GM23248 (cell line): Measurements from ENCODE around the gene KSR2. TPM values are rescaled to one million over a fixed set of nuclear protein-coding genes. Genes with fewer than 3 reads are reported as not detected.
A peak's percentile ranks its signal among the peaks of the same experiment; 100 is the strongest.

Experiments used
- DNase-seq: peaks from one replicate; pipeline ENCODE4 v3.0.0-alpha.2; 2015
- H2AFZ ChIP-seq: fragments of 200-600 bp; sonication (generic); 2 replicates; pipeline ENCODE4 v1.6.1; 2016; ENCODE audit warnings: antibody characterized with exemption
- H3F3A ChIP-seq: fragments of 200-600 bp; sonication (generic); 2 replicates; pipeline ENCODE4 v1.6.1; 2016; ENCODE audit warnings: mild to moderate bottlenecking, antibody characterized with exemption, mixed run types; ENCODE audit not compliant: insufficient read depth
- H3K27ac ChIP-seq: fragments of 200-600 bp; sonication (generic); 2 replicates; pipeline ENCODE4 v1.5.1; 2016; ENCODE audit warnings: mild to moderate bottlenecking
- H3K27me3 ChIP-seq: fragments of 200-600 bp; sonication (generic); replicated peaks from 2 replicates; pipeline ENCODE4 v1.6.1; 2016; ENCODE audit warnings: mild to moderate bottlenecking; ENCODE audit not compliant: insufficient read depth
- H3K36me3 ChIP-seq: fragments of 200-600 bp; sonication (generic); 2 replicates; pipeline ENCODE4 v1.6.1; 2016; ENCODE audit warnings: low read depth, mild to moderate bottlenecking
- H3K4me1 ChIP-seq: fragments of 200-600 bp; sonication (generic); 2 replicates; pipeline ENCODE4 v1.6.1; 2016; ENCODE audit warnings: mild to moderate bottlenecking; ENCODE audit not compliant: insufficient read depth
- H3K4me2 ChIP-seq: fragments of 200-600 bp; sonication (generic); one replicate; pipeline ENCODE4 v1.6.1; 2016; ENCODE audit warnings: mild to moderate bottlenecking; ENCODE audit not compliant: unreplicated experiment
- H3K4me3 ChIP-seq: fragments of 200-600 bp; sonication (generic); 2 replicates; pipeline ENCODE4 v1.5.1; 2016; ENCODE audit warnings: mild to moderate bottlenecking
- H3K79me2 ChIP-seq: fragments of 200-600 bp; sonication (generic); 2 replicates; pipeline ENCODE4 v1.6.1; 2016; ENCODE audit warnings: mild to moderate bottlenecking; ENCODE audit not compliant: insufficient read depth
- H3K9ac ChIP-seq: fragments of 200-600 bp; sonication (generic); 2 replicates; pipeline ENCODE4 v1.6.1; 2016; ENCODE audit warnings: mild to moderate bottlenecking
- H3K9me2 ChIP-seq: fragments of 200-600 bp; sonication (generic); 2 replicates; pipeline ENCODE4 v1.6.1; 2016; ENCODE audit warnings: mixed run types, mild to moderate bottlenecking, moderate library complexity; ENCODE audit not compliant: insufficient read depth
- H3K9me3 ChIP-seq: fragments of 200-600 bp; sonication (generic); one replicate; pipeline ENCODE4 v1.6.1; 2017; ENCODE audit warnings: low read depth
- H4K20me1 ChIP-seq: fragments of 200-600 bp; sonication (generic); 2 replicates; pipeline ENCODE4 v1.6.0; 2016; ENCODE audit not compliant: insufficient read depth
- EZH2 ChIP-seq: fragments of 200-600 bp; sonication (generic); IDR thresholded peaks from 2 replicates; pipeline ENCODE4 v1.6.1; 2018; ENCODE audit warnings: antibody characterized with exemption, mild to moderate bottlenecking; ENCODE audit not compliant: insufficient read depth, poor library complexity, severe bottlenecking
- EZH2phosphoT487 ChIP-seq: fragments of 200-600 bp; sonication (generic); IDR thresholded peaks from 2 replicates; pipeline ENCODE4 v1.6.1; 2018; ENCODE audit warnings: antibody characterized with exemption, moderate library complexity, mild to moderate bottlenecking, low read depth; ENCODE audit not compliant: insufficient read depth
- WGBS, 2 experiments: methylation state at CpG; one replicate each; pipeline ENCODE4 v1.1.6; 2015 to 2017; ENCODE audit warnings: low lambda C conversion rate in 2 of 2, low coverage in 1 of 2; ENCODE audit errors: missing lambda C conversion rate in 2 of 2; 5-methylcytosine and 5-hydroxymethylcytosine counted together
- in situ Hi-C: fragments of 300-500 bp; cut with MboI; formaldehyde crosslinking; loops from 2 replicates; pipeline ENCODE4 v1.15.0; 2020
- polyA plus RNA-seq: library from polyadenylated mRNA; unstranded; fragments of >200 nt; fragmentation: Nextera tagmentation; extraction: Ambion mirVana; gene quantifications from 2 replicates; pipeline ENCODE4 v1.2.1, GENCODE V29; 2016
- total RNA-seq: library from RNA; depleted of rRNA; stranded (reverse); fragments of >200 nt; shearing (Covaris generic); gene quantifications from 2 replicates; pipeline ENCODE4 v1.2.3, GENCODE V29; 2014

Gene KSR2
- total and polyA plus RNA-seq, 2 experiments from 2014 or later, result not detected

DNA sequence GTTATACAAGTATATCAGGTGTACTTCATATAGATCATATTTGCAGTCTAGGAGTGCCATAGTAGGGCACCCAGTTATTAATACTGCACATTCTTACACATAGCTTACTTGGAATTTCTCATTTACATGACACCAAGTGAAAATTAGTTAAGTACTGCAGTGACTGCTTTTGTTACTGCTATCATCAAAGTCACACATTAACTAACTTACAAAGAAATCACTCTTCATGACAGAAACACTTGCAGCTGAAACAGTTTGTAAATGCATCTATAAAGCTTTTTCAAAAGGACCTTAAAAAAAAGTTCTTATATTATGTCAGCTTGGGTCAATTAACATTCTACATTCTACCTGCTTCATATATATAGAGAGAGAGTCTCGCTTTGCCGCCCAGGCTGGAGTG lies 29.9 kb upstream of the KSR2 start:
- Histone ChIP-seq H3K4me1 (no peaks in the 10 kb centered on the region), H3K4me3 (no peak overlapping the region), H2AFZ (no peak overlapping the region), H3F3A (no peaks in the 10 kb centered on the region), H3K27ac (no peak overlapping the region), H3K79me2 (no peaks in the 10 kb centered on the region), H3K4me2 (no peak overlapping the region), H3K9me3 (no peaks in the 10 kb centered on the region), H3K9ac (no peak overlapping the region), H3K27me3 (no peaks in the 10 kb centered on the region), H3K36me3 (no peaks in the 10 kb centered on the region), H3K9me2 (no peaks in the 10 kb centered on the region), H4K20me1 (no peaks in the 10 kb centered on the region)
- TF ChIP-seq EZH2phosphoT487 (no peak), EZH2 (no peak)
- DNase-seq, result no peak
- WGBS, 2 experiments, result 76 to 97% methylated on average over 2 of the region's 2 CpGs
- in situ Hi-C loops, result no loop called here

DNA sequence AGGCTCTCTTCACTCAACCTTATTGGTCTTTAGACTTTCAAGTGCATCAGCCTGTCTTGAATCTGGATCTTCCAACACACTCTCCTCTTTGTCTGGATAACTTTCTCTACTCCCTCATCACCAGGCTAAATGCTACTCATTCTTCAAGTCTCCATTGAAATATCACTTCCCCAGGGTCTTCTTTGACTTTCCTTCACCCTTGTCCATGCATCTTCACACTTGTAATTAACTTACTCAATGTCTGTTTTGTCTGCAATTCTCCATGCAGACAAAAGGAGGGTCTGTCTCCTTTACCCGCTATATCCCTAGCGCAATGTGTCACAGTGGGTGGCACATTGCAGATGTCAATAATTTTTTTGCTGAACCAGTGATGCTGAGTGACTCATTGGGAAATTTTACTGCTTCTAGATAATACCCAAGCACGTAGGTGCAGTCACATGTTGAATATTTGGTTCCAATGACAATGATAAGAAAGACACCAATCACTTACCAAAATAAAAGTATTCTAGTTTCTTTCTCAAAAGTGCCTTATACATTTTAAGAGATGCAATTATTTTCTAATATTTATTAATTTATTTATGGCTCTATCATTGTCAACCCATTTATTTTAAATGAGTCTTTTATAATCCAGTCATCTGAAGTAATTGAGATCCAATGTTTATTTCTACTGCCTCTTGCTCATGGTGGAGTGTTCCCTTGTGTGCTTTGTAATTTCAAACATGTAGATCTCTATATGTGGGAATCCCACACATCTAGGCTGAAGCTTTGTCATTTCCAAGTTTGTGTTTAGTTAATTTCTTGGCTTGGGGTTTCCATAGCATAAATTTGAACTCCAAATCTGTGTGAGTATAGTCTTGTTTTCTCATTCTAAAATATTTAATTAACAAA lies 26.0 kb upstream of the KSR2 start:
- no peak overlapping the region for H3K27ac ChIP-seq
- H3F3A ChIP-seq, result no peaks in the 10 kb centered on the region
- no peaks in the 10 kb centered on the region for H3K27me3 ChIP-seq
- H3K9me2 ChIP-seq, result no peaks in the 10 kb centered on the region
- in situ Hi-C loops, result no loop called here
- H3K9me3 ChIP-seq, result no peaks in the 10 kb centered on the region
- no peak overlapping the region for H3K4me2 ChIP-seq
- no peaks in the 10 kb centered on the region for H4K20me1 ChIP-seq
- H3K36me3 ChIP-seq, result no peaks in the 10 kb centered on the region
- H3K4me1 ChIP-seq, result no peaks in the 10 kb centered on the region
- no peak for DNase-seq
- no peak overlapping the region for H3K9ac ChIP-seq
- WGBS, 2 experiments, result 71% methylated on average over 3 of the region's 3 CpGs
- TF ChIP-seq EZH2phosphoT487 (no peak), EZH2 (no peak)
- H2AFZ ChIP-seq, result no peak overlapping the region
- no peaks in the 10 kb centered on the region for H3K79me2 ChIP-seq
- H3K4me3 ChIP-seq, result no peak overlapping the region

DNA sequence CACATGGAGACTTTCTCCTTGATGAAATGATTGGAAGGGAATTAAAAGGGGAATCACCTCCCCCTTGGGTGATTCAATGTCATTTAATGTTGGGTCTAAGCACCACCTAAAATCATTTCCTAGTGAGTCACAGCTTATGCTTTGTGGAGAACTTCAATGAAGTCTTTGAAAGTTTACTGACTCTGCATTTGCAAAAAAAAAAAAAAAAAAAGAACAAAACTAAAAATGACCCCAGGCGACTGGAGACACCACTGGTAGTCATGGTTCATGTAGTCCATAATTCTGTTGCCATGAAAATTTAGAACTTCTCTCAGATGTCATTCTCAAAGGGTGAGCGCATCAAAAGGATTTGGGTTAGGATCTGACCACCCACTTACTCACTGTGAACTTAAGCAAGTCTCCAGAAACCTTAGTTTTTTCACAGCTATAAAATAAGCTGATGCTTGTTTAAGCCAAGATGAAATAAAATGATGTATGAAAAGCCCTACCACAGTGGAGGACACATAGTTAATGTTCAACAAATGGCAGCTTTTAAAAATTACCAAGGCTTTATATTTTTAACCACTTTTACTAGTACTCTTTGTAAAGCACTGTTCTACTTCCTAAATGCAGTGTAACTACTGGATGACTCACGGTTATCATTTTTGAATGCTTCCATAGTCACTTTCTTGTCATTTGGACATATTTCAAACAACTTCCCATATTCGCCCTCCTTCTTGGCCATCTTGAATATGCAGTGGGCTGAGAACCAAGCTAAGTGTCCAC lies 18.1 kb upstream of the KSR2 start:
- Histone ChIP-seq H3K9me3 (no peaks in the 10 kb centered on the region), H3K4me3 (peak overlapping the region; percentile 37), H4K20me1 (no peaks in the 10 kb centered on the region), H3K36me3 (no peaks in the 10 kb centered on the region), H3F3A (peaks cover 34% of the 10 kb centered on the region), H3K4me1 (peaks cover 27% of the 10 kb centered on the region), H3K27me3 (no peaks in the 10 kb centered on the region), H3K4me2 (peak overlapping the region; percentile 82), H3K27ac (peak overlapping the region; percentile 93), H3K9me2 (no peaks in the 10 kb centered on the region), H3K79me2 (no peaks in the 10 kb centered on the region), H2AFZ (peak overlapping the region; percentile 44), H3K9ac (peak overlapping the region; percentile 70)
- DNase-seq, result peak; percentile 89
- no peak for TF ChIP-seq EZH2
- no peak for TF ChIP-seq EZH2phosphoT487
- in situ Hi-C loops, result no loop called here
- 1 to 3% methylated on average over 4 of the region's 4 CpGs for WGBS, 2 experiments

DNA sequence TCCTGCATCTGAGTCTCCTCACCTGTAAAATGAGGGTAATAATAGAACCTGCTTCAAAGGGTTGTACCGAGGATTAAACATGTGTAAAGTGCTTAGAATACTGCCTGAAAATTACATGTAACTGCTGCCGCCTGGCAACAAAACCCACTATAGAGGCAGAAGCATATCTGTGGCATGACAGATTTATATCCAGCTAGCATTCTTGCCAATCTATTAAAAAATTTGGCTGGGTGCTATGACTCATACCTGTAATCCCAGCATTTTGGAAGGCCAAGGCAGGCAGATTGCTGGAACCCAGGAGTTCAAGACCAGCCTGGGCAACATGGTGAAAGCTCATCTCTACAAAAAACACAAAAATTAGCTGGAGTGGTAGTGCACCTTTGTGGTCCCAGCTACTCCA lies 16.4 kb upstream of the KSR2 start:
- H2AFZ ChIP-seq, result no peak overlapping the region
- no peak overlapping the region for H3K4me2 ChIP-seq
- peak; percentile 24 for DNase-seq
- H3K4me1 ChIP-seq, result peaks cover 27% of the 10 kb centered on the region
- no peak for TF ChIP-seq EZH2phosphoT487
- no peaks in the 10 kb centered on the region for H3K36me3 ChIP-seq
- H3K27ac ChIP-seq, result no peak overlapping the region
- in situ Hi-C loops, result no loop called here
- H3K27me3 ChIP-seq, result no peaks in the 10 kb centered on the region
- H4K20me1 ChIP-seq, result no peaks in the 10 kb centered on the region
- no peak overlapping the region for H3K4me3 ChIP-seq
- no peaks in the 10 kb centered on the region for H3K79me2 ChIP-seq
- no peaks in the 10 kb centered on the region for H3K9me3 ChIP-seq
- H3F3A ChIP-seq, result peaks cover 45% of the 10 kb centered on the region
- no peak overlapping the region for H3K9ac ChIP-seq
- 98 to 100% methylated on average over 2 of the region's 2 CpGs for WGBS, 2 experiments
- H3K9me2 ChIP-seq, result no peaks in the 10 kb centered on the region
